HG02763 (cell line): ENCODE results near the gene INPP5E.
A peak's percentile ranks its signal among the peaks of the same experiment; 100 is the strongest.
"Not testable (repeated sequence)": the region's sequence is repeated elsewhere in the genome, so short reads cannot be mapped to it uniquely, and the experiment has no call there.

Experiments used
- ATAC-seq: cut with Tn5 transposase; IDR thresholded peaks from one replicate; pipeline ENCODE4 v1.9.1; 2021; ENCODE audit warnings: mild to moderate bottlenecking, moderate library complexity; ENCODE audit not compliant: unreplicated experiment

INPP5E gene

DNA sequence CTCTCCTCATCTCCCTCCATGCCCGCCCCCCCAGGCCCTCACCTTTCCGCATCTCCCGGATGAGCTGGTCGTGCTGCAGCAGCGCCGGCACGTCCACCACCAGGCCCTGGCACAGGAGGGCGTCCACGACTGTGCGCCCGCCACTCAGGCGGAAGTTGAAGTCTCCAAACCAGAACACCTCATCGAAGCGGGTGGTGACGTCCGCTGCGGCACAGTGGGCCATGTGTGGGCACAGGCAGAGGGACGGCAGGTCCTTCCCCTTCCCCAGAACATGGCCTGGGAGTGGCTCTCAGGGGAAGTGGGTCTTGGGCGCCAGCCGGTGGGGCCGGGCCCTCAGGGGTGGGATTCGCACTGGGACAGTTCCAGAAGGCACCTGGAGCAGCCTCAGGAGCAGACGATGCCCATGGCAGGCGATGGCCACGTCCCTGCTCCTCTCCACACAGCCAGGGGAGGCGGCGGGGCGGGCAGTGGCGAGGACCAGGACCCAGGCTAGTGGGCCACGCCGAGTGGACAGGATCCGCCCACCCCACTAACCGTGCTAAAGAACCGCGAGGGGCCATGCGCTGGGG lies 7.8 kb downstream of the INPP5E start:
- ATAC-seq = no peak

DNA sequence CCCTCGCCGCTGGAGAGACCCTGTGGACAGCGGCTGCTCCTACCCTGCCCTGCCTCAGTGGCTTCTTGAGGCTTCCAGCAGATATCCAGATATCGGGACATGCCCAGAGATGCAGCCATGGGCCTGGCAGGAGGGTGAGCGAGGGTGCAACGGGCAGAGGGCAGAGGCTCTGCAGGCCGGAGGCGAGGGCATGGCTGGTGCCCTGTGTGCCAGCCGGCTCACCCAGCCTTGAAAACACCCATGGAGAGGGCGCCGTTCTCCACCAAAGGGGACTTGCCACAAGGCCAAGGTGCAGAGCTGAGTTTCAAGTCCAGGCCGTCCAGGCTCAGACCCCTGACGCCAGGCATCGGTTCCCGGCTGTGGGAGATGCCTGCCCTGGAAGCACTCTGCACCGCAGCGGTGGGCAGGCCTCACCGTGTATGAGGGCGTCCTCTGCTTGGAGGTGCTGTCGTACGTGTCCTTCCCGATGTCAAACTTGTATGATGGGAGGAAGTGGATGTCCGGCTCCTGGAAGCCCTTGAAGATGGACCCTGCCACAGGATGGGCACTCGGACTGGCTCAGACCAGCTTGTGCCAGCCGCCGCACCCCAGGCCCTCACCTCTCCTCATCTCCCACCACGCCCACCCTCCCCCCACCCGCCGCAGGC lies 8.9 kb downstream of the INPP5E start:
- no peak for ATAC-seq

DNA sequence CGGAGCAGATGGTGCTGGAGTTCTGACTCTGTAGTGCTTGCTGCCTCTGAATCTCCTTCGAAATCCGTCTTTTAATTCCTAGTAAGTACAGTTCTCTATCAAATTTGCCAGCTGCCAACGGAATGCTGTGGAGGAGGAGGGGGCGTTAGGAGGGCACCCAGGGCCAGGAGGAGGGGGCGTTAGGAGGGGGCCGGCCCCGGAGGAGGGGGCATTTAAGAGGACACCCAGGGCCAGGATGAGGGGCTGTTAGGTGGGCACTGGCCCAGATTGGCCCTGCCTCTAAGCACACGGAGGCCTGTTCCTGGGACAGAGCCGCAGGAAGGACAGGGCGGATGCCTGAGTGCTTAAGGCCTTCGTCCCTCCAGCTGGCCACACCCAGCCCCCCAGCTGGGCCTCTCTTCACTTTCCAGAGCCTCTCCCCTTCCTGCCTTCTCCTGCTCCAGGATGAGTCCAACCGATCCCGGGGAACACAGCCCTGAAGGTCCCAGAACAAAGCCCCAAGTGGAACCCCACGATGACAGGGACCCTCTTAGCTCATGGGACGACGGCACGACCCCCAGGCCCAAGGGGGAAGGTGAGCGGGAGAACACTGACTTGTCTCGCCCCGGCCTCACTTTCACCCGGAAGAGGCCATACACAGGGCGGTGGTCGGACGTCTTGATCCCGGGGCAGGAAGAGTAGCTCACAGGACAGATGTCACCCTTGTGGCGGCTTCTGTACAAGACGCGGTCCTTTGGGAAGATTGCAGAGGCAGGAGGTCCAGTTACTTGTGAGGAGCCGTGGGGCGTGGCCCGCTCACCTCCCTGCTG lies 9.8 kb downstream of the INPP5E start:
- ATAC-seq = no peak

GRCh38 chr9:136429075-136429628 lies 10.5 kb downstream of the INPP5E start:
- ATAC-seq = no peak

DNA sequence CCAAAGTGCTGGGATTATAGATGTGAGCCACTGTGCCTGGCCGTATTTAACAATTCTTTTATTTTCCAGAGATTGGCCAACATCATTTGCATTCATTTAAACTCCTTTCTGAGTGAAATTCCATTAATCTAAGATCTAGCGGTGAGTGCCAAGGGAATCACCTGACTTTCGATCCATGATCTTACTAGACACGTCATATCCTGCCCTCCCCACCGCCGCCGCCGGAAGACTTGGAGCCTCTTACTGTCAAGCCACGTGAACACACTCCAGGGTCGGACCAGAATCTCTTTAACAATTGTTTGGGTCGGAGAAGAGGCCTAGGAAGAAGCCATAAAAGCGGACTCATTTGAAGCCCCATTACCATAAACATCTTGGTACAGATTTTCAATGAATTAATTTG lies 12.9 kb downstream of the INPP5E start:
- no peak for ATAC-seq

GRCh38 chr9:136425367-136425766 lies 14.3 kb downstream of the INPP5E start:
- ATAC-seq = not testable (repeated sequence)

DNA sequence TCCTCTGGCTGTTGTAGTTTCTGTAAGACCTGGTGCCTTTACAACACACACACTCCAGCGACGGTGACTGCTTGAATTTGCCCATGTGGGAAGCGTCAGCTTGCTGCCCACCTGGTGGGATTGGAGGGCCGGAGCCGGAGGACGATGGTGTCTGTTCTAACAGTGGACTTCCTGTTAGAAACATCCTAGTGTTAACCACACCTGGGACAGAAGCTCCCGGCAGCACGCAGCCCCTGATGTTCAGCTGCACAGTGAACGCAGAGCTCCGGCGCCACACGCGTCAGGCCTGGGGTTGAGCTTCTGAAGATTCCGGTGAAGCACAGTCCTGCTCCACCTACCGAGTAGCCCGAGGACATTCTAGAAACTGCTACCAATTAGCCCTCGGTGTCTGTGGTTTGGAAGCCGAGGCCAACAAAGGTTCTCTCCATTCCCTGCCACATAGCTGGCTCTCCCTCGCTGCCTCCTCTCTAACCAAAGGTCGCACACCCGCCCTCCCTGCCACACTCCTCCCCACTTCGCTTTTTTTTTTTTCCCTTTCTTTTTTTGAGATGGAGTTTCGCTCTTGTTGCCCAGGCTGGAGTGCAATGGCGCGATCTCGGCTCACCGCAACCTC lies 14.8 kb downstream of the INPP5E start:
- ATAC-seq = no peak

DNA sequence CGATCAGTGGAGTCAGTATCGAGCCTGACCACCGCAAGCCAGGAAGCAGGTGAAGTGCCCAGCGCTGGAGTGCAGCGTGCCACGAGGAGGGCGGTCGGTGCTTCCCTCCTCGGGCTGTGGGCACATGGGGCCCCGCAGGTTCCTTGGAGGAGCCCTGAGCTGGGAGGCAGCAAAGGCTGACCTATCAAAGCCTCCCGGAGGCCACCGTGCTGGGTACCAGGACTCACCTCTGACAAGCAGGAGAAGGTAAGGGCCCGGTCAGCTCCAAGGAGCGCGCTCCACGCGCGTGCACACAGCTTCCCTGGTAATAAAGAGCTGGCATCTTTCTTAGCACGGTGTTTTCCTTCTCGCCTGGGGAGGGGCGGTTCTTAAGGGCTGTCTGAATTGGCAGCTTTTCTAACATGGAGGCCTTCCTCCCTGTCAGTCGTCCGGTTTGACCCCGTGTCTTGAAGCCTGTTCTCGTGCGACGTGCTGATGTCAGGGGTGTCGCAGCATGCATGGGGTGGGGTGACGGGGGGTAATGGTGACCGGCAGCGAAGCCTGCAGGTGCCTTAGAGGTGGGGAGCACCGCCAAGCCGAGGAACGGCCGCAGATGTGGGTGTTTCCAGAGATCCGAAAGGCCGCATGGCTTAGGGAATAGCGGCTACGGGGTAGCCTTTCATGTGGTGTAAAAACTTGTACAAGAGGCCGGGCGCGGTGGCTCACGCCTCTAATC lies 16.1 kb downstream of the INPP5E start:
- ATAC-seq = no peak

DNA sequence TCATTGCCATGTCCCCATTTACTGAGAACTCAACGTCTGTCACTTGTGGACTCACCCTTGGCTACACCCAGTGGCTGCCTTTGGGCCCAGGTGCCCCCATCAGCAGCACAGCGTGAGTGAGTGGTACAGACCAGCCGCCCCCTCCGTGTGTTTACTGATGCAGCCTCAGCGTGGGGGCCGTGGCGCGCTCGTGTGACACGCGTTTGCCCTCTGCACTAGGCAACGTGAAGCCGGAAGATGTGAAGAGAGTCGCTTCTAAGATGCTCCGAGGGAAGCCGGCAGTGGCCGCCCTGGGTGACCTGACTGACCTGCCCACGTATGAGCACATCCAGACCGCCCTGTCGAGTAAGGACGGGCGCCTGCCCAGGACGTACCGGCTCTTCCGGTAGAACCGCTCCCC lies 16.8 kb downstream of the INPP5E start:
- ATAC-seq = no peak

GRCh38 chr9:136421791-136422190 lies 17.9 kb downstream of the INPP5E start:
- no peak for ATAC-seq

DNA sequence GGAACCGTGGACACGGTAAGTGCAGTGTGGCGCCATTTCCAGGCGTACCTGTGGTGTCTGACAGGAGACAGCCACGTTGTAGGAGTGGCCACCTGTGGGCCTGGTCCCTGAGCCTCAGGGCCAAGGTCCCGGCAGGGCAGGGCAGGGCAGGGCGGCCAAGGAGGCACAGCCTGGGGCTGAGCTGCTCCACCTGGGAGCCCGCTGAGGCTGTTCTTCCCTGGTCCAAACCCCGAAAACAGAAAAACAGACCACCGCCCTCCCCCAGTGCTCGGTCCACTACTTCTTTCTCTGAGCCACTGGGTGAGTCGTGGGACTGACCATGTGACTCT lies 20.6 kb downstream of the INPP5E start:
- no peak for ATAC-seq

- ATAC-seq = no peak
Measured at GRCh38 chr9:136418182-136419091, 21.2 kb downstream of the INPP5E start.

DNA sequence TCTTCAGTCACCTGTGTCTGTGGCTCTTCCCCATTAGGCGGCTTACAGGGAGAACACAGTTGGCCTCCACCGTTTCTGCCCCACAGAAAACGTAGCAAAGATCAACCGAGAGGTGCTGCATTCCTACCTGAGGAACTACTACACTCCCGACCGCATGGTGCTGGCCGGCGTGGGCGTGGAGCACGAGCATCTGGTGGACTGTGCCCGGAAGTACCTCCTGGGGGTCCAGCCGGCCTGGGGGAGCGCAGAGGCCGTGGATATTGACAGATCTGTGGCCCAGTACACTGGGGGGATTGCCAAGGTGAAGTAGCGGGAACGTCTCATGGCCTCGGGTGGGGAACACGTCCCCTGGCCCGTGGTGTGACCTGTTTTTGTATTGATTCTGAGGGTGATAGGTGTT lies 22.7 kb downstream of the INPP5E start:
- ATAC-seq = no peak

DNA sequence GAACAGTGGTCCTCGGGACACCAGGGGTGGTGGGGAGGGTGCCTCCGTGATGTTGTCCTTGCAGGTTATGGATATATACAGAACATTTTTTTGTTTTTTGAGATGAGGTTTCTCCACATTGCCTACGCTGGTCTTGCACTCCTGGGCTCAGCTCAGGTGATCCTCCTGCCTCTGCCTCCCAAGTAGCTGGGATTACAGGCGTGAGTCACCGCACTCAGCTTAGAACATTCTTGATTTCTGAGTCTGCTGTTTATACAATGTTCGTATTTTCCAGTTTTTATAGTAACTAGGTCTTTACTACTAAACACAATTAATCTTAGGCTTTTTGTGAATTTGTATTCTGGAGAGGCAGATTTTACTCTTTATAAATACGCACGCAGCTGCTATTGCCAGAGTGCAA lies 23.2 kb downstream of the INPP5E start:
- no peak for ATAC-seq

- ATAC-seq = no peak
Measured at GRCh38 chr9:136412962-136413361, 26.7 kb downstream of the INPP5E start.

DNA sequence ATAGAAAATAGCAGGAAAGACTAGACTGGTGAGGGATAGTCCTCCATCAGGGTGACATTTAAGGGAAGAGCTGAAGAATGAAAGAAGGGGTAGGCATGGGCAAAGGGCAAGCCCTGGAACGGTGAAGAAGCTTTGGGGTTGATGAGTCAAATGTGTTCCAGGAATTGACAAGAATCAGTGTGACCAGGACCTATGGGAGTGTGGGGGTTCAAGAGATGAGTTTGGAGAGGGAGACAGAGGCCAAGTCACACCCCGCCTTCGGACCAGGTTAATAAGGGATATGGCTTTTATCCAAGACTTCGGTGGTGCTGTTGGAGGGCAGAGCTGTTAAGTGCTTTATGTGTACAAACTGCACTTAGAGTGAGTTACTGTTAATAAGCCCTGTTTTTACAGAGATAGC lies 28.3 kb downstream of the INPP5E start:
- ATAC-seq = no peak

- ATAC-seq = peak; percentile 81
Measured at GRCh38 chr9:136410500-136411287, 29.0 kb downstream of the INPP5E start, which contains the start of the genes ENTR1 and PMPCA. TSS of gene ENTR1 (minus strand) at chr9:136410614. CDS start at chr9:136410397, 217 bp downstream. TSS of gene PMPCA (plus strand) at chr9:136410658. CDS start at chr9:136410669, 11 bp downstream.

- peak; percentile 10 for ATAC-seq
Measured at GRCh38 chr9:136409557-136410455, 29.8 kb downstream of the INPP5E start.
